ENCODE measurements around the gene CABCOCO1.

DNA sequence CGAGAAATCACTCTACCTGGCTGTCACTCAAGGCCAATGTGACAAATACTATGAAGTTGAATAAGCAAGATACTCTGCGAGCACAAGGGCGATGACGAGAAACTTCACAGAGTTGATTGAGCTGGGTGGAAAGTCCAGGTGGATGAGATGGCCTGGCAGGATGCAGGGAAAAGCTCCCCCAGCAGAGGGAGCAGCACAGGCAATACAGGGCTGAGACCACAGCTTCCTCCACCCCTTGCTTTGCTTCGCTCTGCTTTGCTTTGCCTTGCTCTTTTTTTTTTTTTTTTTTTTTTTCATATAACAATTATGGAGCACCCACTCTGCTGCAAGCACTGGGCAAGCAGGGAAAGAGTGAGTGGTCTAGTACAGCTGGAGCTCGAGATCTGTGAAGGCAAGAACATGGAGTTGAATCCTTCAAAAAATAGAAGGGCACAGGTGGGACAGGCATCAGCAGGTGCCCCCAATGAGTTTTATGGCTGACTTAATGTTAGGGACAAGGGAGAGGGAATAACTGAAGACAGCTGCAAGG is 88.3 kb downstream of the CABCOCO1 start:
- TF ChIP-seq GLIS3 (CRISPR knock-in tag; IDR thresholded peaks at IDR 0.05), result no peak
- no peak for TF ChIP-seq TOX (CRISPR knock-in tag; IDR thresholded peaks at IDR 0.05; ENCODE audit: borderline replicate concordance)
- no peak for TF ChIP-seq ZNF70 (CRISPR knock-in tag; IDR thresholded peaks at IDR 0.05)
- TF ChIP-seq, protein P1, sequence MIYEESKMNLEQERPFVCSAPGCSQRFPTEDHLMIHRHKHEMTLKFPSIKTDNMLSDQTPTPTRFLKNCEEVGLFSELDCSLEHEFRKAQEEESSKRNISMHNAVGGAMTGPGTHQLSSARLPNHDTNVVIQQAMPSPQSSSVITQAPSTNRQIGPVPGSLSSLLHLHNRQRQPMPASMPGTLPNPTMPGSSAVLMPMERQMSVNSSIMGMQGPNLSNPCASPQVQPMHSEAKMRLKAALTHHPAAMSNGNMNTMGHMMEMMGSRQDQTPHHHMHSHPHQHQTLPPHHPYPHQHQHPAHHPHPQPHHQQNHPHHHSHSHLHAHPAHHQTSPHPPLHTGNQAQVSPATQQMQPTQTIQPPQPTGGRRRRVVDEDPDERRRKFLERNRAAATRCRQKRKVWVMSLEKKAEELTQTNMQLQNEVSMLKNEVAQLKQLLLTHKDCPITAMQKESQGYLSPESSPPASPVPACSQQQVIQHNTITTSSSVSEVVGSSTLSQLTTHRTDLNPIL (CRISPR knock-in tag; IDR thresholded peaks at IDR 0.05; ENCODE audit: low read depth), result no peak
- TF ChIP-seq, protein P2, sequence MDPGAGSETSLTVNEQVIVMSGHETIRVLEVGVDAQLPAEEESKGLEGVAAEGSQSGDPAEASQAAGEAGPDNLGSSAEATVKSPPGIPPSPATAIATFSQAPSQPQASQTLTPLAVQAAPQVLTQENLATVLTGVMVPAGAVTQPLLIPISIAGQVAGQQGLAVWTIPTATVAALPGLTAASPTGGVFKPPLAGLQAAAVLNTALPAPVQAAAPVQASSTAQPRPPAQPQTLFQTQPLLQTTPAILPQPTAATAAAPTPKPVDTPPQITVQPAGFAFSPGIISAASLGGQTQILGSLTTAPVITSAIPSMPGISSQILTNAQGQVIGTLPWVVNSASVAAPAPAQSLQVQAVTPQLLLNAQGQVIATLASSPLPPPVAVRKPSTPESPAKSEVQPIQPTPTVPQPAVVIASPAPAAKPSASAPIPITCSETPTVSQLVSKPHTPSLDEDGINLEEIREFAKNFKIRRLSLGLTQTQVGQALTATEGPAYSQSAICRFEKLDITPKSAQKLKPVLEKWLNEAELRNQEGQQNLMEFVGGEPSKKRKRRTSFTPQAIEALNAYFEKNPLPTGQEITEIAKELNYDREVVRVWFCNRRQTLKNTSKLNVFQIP (CRISPR knock-in tag; IDR thresholded peaks at IDR 0.05; ENCODE audit: borderline replicate concordance, low read depth), result no peak
- no peak for TF ChIP-seq ARNTL (CRISPR knock-in tag; IDR thresholded peaks at IDR 0.05; ENCODE audit: borderline replicate concordance, low read depth)
- no peak for TF ChIP-seq ESRRG (CRISPR knock-in tag; IDR thresholded peaks at IDR 0.05)
- TF ChIP-seq RARB (CRISPR knock-in tag; IDR thresholded peaks at IDR 0.05), result no peak
- TF ChIP-seq ZFP3 (CRISPR knock-in tag; IDR thresholded peaks at IDR 0.05), result no peak
- no peak for TF ChIP-seq ZNF565 (CRISPR knock-in tag; conservative IDR thresholded peaks at IDR 0.05; ENCODE audit: low read depth)
- TF ChIP-seq ZC3H10 (CRISPR knock-in tag; IDR thresholded peaks at IDR 0.05), result no peak

Data from SK-N-SH treated with all-trans-retinoic acid at 6 μM for 48 hours (cell line).